ENCODE measurements around the gene LGR6. TPM values are rescaled to one million over a fixed set of nuclear protein-coding genes. Genes with fewer than 3 reads are reported as not detected.
"Not testable (repeated sequence)": the region's sequence is repeated elsewhere in the genome, so short reads cannot be mapped to it uniquely, and the experiment has no call there.

LGR6 gene
- total RNA-seq, 2 experiments from 2014 or later = not detected

GRCh38 chr1:202237052-202237451 is 43.5 kb downstream of the LGR6 start:
- H3K9me3 Mint-ChIP-seq = no peaks in the 10 kb centered on the region
- ChIA-PET POLR2A (no interaction called here), CTCF (interaction anchor here (1.1 kb wide), 1 partner anchor 32 kb away, joined by 3 read pairs; no protein-coding TSS in a partner anchor)
- no peaks in the 10 kb centered on the region for H3K36me3 Mint-ChIP-seq (ENCODE audit: low read depth)
- H3K4me1 Mint-ChIP-seq = peaks cover 6% of the 10 kb centered on the region
- H3K27ac Mint-ChIP-seq = no peak overlapping the region
- no peak overlapping the region for H3K4me3 Mint-ChIP-seq
- peaks cover 24% of the 10 kb centered on the region for H3K27me3 Mint-ChIP-seq
- peak; percentile 26 for DNase-seq

- peaks cover 6% of the 10 kb centered on the region for H3K4me1 Mint-ChIP-seq
- CTCF ChIA-PET = interaction anchor here (0.9 to 1.1 kb wide), 2 partner anchors 41 to 65 kb away, joined by 3 to 4 read pairs; no protein-coding TSS in a partner anchor
- no peaks in the 10 kb centered on the region for H3K36me3 Mint-ChIP-seq (ENCODE audit: low read depth)
- DNase-seq = no peak
- POLR2A ChIA-PET = no interaction called here
- H3K4me3 Mint-ChIP-seq = no peak overlapping the region
- H3K27ac Mint-ChIP-seq = no peak overlapping the region
- H3K9me3 Mint-ChIP-seq = no peaks in the 10 kb centered on the region
- peaks cover 24% of the 10 kb centered on the region for H3K27me3 Mint-ChIP-seq
Observed at GRCh38 chr1:202238914-202239313, 45.3 kb downstream of the LGR6 start.

GRCh38 chr1:202240226-202240625 is 46.6 kb downstream of the LGR6 start:
- H3K4me3 Mint-ChIP-seq; DNase-seq; POLR2A ChIA-PET; H3K4me1 Mint-ChIP-seq; H3K9me3 Mint-ChIP-seq; H3K36me3 Mint-ChIP-seq (ENCODE audit: low read depth); H3K27ac Mint-ChIP-seq: not testable (repeated sequence)
- CTCF ChIA-PET = interaction anchor here (0.7 kb wide), 1 partner anchor 27 kb away, joined by 3 read pairs; no protein-coding TSS in a partner anchor
- peaks cover 23% of the 10 kb centered on the region for H3K27me3 Mint-ChIP-seq

GRCh38 chr1:202240956-202241355 is 47.4 kb downstream of the LGR6 start:
- Mint-ChIP-seq H3K27ac (no peak overlapping the region), H3K9me3 (no peaks in the 10 kb centered on the region), H3K27me3 (peaks cover 23% of the 10 kb centered on the region), H3K36me3 (ENCODE audit: low read depth) (no peaks in the 10 kb centered on the region), H3K4me3 (no peak overlapping the region), H3K4me1 (peaks cover 6% of the 10 kb centered on the region)
- POLR2A ChIA-PET = no interaction called here
- CTCF ChIA-PET = interaction anchor here (0.7 kb wide), 1 partner anchor 612 kb away, joined by 3 read pairs; no protein-coding TSS in a partner anchor
- no peak for DNase-seq

- Mint-ChIP-seq H3K27me3 (peaks cover 21% of the 10 kb centered on the region), H3K9me3 (no peaks in the 10 kb centered on the region), H3K27ac (no peak overlapping the region), H3K36me3 (ENCODE audit: low read depth) (no peaks in the 10 kb centered on the region), H3K4me1 (peaks cover 3% of the 10 kb centered on the region), H3K4me3 (no peak overlapping the region)
- ChIA-PET CTCF (interaction anchor here (0.7 to 1.2 kb wide), 2 partner anchors 15 to 613 kb away, joined by 3 to 5 read pairs; no protein-coding TSS in a partner anchor), POLR2A (no interaction called here)
- DNase-seq = no peak
Observed at GRCh38 chr1:202241376-202242079, 47.9 kb downstream of the LGR6 start.

- Mint-ChIP-seq H3K4me1 (peaks cover 2% of the 10 kb centered on the region), H3K9me3 (no peaks in the 10 kb centered on the region)
- POLR2A ChIA-PET = no interaction called here
Observed at GRCh38 chr1:202242080-202242419, 48.5 kb downstream of the LGR6 start.

GRCh38 chr1:202243006-202243405 is 49.4 kb downstream of the LGR6 start:
- H3K27me3 Mint-ChIP-seq = peaks cover 16% of the 10 kb centered on the region

More at GRCh38 chr1:202242080-202242419, 48.5 kb downstream of the LGR6 start:
- no peak overlapping the region for H3K27ac Mint-ChIP-seq
- no peaks in the 10 kb centered on the region for H3K36me3 Mint-ChIP-seq (ENCODE audit: low read depth)
- no peak for DNase-seq
- no peak overlapping the region for H3K4me3 Mint-ChIP-seq
- CTCF ChIA-PET = interaction anchor here (1.2 kb wide), 1 partner anchor 16 kb away, joined by 5 read pairs; no protein-coding TSS in a partner anchor
- peaks cover 18% of the 10 kb centered on the region for H3K27me3 Mint-ChIP-seq

GRCh38 chr1:202244841-202245261 is 51.3 kb downstream of the LGR6 start:
- no peaks in the 10 kb centered on the region for H3K36me3 Mint-ChIP-seq (ENCODE audit: low read depth)
- ChIA-PET CTCF (no interaction called here), POLR2A (no interaction called here)
- H3K4me3 Mint-ChIP-seq = no peak overlapping the region
- no peaks in the 10 kb centered on the region for H3K9me3 Mint-ChIP-seq
- DNase-seq = no peak
- no peak overlapping the region for H3K27ac Mint-ChIP-seq
- peaks cover 25% of the 10 kb centered on the region for H3K27me3 Mint-ChIP-seq
- H3K4me1 Mint-ChIP-seq = no peaks in the 10 kb centered on the region

More at GRCh38 chr1:202243006-202243405, 49.4 kb downstream of the LGR6 start:
- Mint-ChIP-seq H3K36me3 (ENCODE audit: low read depth) (no peaks in the 10 kb centered on the region), H3K27ac (peak overlapping the region; percentile 27), H3K4me3 (no peak overlapping the region), H3K4me1 (no peaks in the 10 kb centered on the region), H3K9me3 (no peaks in the 10 kb centered on the region)
- CTCF ChIA-PET = interaction anchor here (1.0 kb wide), 1 partner anchor 31 kb away, joined by 3 read pairs; no protein-coding TSS in a partner anchor
- POLR2A ChIA-PET = no interaction called here
- DNase-seq = no peak

- Mint-ChIP-seq H3K4me1 (no peaks in the 10 kb centered on the region), H3K27me3 (peaks cover 25% of the 10 kb centered on the region), H3K27ac (no peak overlapping the region), H3K9me3 (no peaks in the 10 kb centered on the region), H3K36me3 (ENCODE audit: low read depth) (no peaks in the 10 kb centered on the region), H3K4me3 (no peak overlapping the region)
- DNase-seq = no peak
- ChIA-PET CTCF (no interaction called here), POLR2A (no interaction called here)
Observed at GRCh38 chr1:202245391-202245790, 51.8 kb downstream of the LGR6 start.

- ChIA-PET CTCF (interaction anchor here (1.0 kb wide), 1 partner anchor 23 kb away, joined by 3 read pairs; no protein-coding TSS in a partner anchor), POLR2A (no interaction called here)
- Mint-ChIP-seq H3K27me3 (peaks cover 19% of the 10 kb centered on the region), H3K36me3 (ENCODE audit: low read depth) (no peaks in the 10 kb centered on the region), H3K4me3 (no peak overlapping the region), H3K27ac (no peak overlapping the region), H3K4me1 (no peaks in the 10 kb centered on the region), H3K9me3 (no peaks in the 10 kb centered on the region)
- DNase-seq = no peak
Observed at GRCh38 chr1:202247104-202247503, 53.5 kb downstream of the LGR6 start.

GRCh38 chr1:202247837-202248795 is 54.5 kb downstream of the LGR6 start:
- Mint-ChIP-seq H3K4me3 (no peak overlapping the region), H3K36me3 (ENCODE audit: low read depth) (no peaks in the 10 kb centered on the region), H3K27ac (no peak overlapping the region), H3K4me1 (no peaks in the 10 kb centered on the region), H3K27me3 (peaks cover 20% of the 10 kb centered on the region), H3K9me3 (no peaks in the 10 kb centered on the region)
- POLR2A ChIA-PET = no interaction called here
- DNase-seq = no peak
- CTCF ChIA-PET = interaction anchor here (1.0 kb wide), 1 partner anchor 22 kb away, joined by 3 read pairs; no protein-coding TSS in a partner anchor

- ChIA-PET POLR2A (no interaction called here), CTCF (no interaction called here)
- Mint-ChIP-seq H3K4me3 (no peak overlapping the region), H3K27me3 (peaks cover 20% of the 10 kb centered on the region), H3K36me3 (ENCODE audit: low read depth) (no peaks in the 10 kb centered on the region), H3K9me3 (no peaks in the 10 kb centered on the region), H3K27ac (no peak overlapping the region), H3K4me1 (no peaks in the 10 kb centered on the region)
- DNase-seq = no peak
Observed at GRCh38 chr1:202248861-202249260, 55.3 kb downstream of the LGR6 start.

- CTCF ChIA-PET = no interaction called here
- Mint-ChIP-seq H3K27ac (no peak overlapping the region), H3K9me3 (no peaks in the 10 kb centered on the region), H3K27me3 (peaks cover 20% of the 10 kb centered on the region), H3K4me3 (no peak overlapping the region), H3K4me1 (no peaks in the 10 kb centered on the region), H3K36me3 (ENCODE audit: low read depth) (no peaks in the 10 kb centered on the region)
- no peak for DNase-seq
- POLR2A ChIA-PET = no interaction called here
Observed at GRCh38 chr1:202249436-202249835, 55.8 kb downstream of the LGR6 start.

Measured in activated CD4-positive, alpha-beta T cell treated with anti-CD3 and anti-CD28 coated beads, Interleukin-2, amount 10 ng/mL, durations not matched to agents 7 days and 5 days (primary cell).